RKO (cell line): ENCODE measurements around the gene DESI2.
"Not testable (repeated sequence)": the region's sequence is repeated elsewhere in the genome, so short reads cannot be mapped to it uniquely, and the experiment has no call there.

Experiments
- DNase-seq: peaks from one replicate; pipeline ENCODE4 v3.0.0-alpha.2; 2016; ENCODE audit warnings: low spot score

DESI2 gene

GRCh38 chr1:244654108-244655038 is 1.4 kb downstream of the DESI2 start:
- peak; percentile 50 for DNase-seq

GRCh38 chr1:244655186-244655585 is 2.3 kb downstream of the DESI2 start:
- DNase-seq, result no peak

- DNase-seq, result no peak
These were observed 4.5 kb downstream of the DESI2 start for GRCh38 chr1:244657421-244657820.

DNA sequence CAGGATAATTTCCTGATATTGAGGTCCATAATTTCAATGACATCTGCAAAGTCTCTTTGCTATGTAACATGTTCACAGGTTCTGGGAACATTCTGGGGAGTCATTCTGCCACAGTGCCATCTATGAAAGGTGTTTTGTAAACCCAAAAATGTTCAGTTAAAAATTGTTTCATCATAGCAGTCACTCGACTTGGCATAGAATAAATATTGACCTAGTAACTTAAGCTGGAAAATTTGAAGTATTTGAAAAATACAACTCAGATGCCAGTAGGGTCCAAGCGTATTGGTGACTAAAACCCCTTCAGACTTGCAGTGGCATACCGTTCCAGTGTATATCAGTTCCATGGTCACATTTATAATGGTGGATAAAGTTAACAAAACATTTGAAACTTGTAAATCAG is 6.8 kb downstream of the DESI2 start:
- no peak for DNase-seq

GRCh38 chr1:244660595-244660994 is 7.7 kb downstream of the DESI2 start:
- DNase-seq, result no peak

- DNase-seq, result not testable (repeated sequence)
These were observed 8.8 kb downstream of the DESI2 start for GRCh38 chr1:244661569-244662312.

DNA sequence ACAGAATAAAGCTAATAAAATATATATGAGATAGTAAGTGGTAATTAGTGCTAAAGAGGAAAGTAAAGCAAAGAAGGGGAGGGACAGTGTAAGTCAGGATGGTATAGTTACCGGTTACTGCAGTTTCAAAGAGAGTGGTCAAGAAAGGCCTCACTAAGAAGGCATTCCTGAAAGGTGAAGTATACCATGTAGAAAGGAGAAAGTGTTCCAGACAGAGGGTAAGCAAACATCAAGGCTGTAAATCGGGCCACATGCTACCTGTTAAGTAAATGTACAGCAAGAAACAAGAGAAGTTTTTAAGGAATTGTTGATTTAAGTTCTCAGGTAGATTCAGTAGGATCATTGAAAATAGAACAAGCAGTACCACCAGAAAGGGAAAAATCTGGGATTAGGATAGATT is 9.7 kb downstream of the DESI2 start:
- no peak for DNase-seq

- DNase-seq, result no peak
These were observed 11.4 kb downstream of the DESI2 start for GRCh38 chr1:244664353-244664752.

- DNase-seq, result no peak
These were observed 12.9 kb downstream of the DESI2 start for GRCh38 chr1:244665771-244666217.

DNA sequence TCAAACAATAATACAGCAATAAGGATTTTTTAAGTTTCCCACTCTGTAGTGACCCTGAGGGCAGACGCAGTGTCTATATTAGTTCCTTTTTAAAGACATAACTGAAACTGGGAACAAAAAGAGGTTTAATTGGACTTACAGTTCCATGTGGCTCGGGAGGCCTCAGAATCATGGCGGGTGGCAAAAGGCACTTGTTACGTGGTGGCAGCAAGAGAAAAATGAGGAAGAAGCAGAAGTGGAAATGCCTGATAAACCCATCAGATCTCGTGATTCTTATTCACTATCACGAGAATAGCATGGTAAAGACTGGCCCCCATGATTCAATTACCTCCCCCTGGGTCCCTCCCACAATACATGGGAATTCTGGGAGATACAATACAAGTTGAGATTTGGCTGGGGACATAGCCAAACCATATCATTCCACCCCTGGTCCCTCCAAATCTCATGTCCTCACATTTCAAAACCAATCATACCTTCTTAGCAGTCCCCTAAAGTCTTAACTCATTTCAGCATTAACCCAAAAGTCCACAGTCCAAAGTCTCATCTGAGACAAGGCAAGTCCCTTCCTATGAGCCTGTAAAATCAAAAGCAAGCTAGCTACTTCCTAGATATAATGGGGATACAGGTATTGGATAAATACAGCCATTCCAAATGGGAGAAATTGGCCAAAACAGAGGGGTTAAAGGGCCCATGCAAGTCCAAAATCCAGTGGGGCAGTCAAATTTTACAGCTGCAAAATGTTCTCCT is 13.9 kb downstream of the DESI2 start:
- DNase-seq, result not testable (repeated sequence)

DNA sequence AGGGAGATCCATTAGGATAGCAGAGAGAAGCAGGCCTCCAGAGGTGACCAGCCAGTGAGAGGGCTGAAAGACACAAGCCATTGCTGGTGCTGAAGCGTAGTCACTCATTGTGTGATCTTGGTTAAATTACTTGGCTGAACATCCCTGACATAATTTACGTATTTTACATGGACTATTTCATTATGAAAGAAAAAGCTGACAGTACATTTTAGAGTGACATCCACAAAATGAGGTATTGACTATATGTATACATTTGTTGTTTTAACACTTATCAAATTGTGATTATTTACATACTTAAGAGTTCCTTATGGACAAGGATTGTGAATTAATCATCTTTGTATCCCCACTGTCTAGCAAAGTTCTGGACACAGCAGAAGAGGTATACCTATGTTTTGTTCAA is 14.9 kb downstream of the DESI2 start:
- no peak for DNase-seq

GRCh38 chr1:244672946-244673682 is 20.2 kb downstream of the DESI2 start:
- no peak for DNase-seq

DNA sequence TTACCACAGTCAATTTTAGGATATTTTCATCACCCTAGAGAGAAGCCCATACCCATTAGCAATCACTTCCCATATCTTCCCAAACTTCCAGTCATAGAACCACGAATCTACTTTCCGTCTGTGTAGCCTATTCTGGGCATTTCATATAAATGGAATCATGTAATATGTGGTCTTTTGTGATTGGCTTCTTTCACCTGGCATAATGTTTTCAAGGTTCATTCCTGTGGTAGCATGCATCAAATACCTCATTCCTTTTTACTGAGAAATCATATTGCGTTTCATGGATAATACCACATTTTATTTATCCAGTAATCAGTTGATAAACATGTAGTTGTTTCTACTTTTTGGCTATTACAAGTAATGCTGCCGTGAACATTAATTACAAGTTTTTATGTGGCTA is 21.5 kb downstream of the DESI2 start:
- DNase-seq, result no peak

- no peak for DNase-seq
These were observed 22.2 kb downstream of the DESI2 start for GRCh38 chr1:244675167-244675566.

- DNase-seq, result no peak
These were observed 25.8 kb downstream of the DESI2 start for GRCh38 chr1:244678697-244679096.

GRCh38 chr1:244680667-244681066 is 27.7 kb downstream of the DESI2 start:
- DNase-seq, result no peak

GRCh38 chr1:244682087-244682486 is 29.2 kb downstream of the DESI2 start:
- not testable (repeated sequence) for DNase-seq

- no peak for DNase-seq
These were observed 43.0 kb downstream of the DESI2 start for GRCh38 chr1:244695937-244696336.

DNA sequence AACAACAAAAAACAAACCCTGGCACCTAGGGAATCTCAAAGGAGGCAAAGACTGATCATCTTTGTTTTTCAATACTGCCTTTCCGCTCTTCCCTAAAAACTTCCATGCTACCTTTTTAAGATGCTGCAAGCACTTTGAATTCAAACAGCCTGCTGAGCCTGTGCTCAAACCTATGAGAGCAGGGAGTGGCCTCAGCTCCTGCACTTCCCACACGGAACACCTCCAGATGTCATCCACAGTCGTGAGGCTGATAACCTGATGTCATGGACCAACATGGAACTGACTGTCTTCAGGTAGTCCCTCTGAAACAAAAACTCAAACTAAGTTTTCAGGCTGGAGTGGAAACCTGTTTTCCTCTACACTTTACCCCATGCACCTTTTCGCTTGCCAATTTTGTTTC is 46.8 kb downstream of the DESI2 start:
- no peak for DNase-seq

GRCh38 chr1:244700808-244701207 is 47.9 kb downstream of the DESI2 start:
- DNase-seq, result no peak

- no peak for DNase-seq
These were observed 49.7 kb downstream of the DESI2 start for GRCh38 chr1:244702620-244703019.

DNA sequence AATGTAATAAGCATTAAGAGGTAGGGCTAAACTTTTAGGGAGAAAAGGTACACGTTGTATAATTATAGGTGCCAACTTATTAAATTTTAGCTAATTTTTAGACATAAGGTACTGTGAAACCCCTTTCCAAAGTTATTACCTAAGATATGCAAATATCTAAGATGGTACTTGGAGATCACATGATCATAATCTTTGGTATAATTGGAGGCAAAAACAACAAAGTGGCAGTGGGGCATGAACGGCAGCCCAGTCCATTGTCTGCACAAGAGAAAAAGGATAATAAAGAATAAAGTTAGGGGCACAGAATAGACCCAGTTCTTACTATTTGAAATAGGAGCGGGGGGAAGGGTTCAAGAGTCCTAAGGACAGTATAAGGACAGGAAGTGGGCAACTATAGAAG is 51.2 kb downstream of the DESI2 start:
- no peak for DNase-seq
